Measurements from ENCODE around the gene ADGRV1.

DNA sequence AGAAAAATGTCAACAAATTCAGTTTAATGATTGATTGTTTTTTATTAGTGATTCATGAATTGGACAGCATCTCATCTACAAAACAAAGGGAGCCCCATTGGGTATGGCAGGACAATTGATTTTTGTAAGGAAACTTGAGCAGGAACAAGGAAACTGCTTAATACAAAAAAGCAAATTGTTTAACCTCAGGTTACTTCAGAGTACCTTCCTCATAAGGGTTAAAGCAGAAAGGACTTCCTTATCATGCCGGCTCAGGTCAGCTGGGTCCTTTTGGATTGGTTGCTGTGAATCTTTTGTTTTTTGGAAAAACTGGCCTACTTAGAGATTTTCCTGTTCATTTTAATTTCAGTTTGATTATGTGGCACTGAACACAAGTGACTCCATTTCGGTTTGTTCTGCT lies 612.7 kb downstream of the ADGRV1 start:
- TF ChIP-seq POLR2A (IDR thresholded peaks at IDR 0.05): no peak
- TF ChIP-seq CTCF (IDR thresholded peaks at IDR 0.05): no peak
